GM21619 (cell line): ENCODE measurements around the gene LCN2.
"Not testable (repeated sequence)": the region's sequence is repeated elsewhere in the genome, so short reads cannot be mapped to it uniquely, and the experiment has no call there.

Source experiments
- ATAC-seq: cut with Tn5 transposase; IDR thresholded peaks from one replicate; pipeline ENCODE4 v1.9.1; 2021; ENCODE audit not compliant: unreplicated experiment

LCN2 gene

DNA sequence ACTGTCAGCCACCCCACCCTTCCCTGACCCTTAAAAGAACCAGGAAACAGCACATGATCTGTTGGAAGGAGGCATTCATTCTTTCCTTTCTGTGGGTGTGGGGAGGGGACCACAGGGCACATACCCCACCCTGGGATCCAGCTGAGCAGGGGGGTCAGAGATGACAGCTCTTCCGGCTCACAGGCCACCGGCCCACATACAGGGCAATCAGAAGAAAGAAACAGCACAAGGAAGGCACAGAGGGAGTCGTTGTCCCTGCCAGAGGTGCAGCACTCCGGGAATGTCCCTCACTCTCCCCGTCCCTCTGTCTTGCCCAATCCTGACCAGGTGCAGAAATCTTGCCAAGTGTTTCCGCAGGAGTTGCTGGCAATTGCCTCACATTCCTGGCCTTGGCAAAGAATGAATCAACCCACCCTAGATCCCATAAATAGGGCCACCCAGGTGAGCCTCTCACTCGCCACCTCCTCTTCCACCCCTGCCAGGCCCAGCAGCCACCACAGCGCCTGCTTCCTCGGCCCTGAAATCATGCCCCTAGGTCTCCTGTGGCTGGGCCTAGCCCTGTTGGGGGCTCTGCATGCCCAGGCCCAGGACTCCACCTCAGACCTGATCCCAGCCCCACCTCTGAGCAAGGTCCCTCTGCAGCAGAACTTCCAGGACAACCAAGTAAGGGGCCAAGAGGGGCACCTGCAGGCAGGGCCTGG, at the start of gene LCN2:
Gene LCN2, plus strand, starts transcription at position 453 of the 701 bp plus-strand sequence. Its CDS starts 73 bp downstream, at position 526.
- no peak for ATAC-seq

- no peak for ATAC-seq
Measured at GRCh38 chr9:128099932-128100491, 49.2 kb upstream of the LCN2 start.

DNA sequence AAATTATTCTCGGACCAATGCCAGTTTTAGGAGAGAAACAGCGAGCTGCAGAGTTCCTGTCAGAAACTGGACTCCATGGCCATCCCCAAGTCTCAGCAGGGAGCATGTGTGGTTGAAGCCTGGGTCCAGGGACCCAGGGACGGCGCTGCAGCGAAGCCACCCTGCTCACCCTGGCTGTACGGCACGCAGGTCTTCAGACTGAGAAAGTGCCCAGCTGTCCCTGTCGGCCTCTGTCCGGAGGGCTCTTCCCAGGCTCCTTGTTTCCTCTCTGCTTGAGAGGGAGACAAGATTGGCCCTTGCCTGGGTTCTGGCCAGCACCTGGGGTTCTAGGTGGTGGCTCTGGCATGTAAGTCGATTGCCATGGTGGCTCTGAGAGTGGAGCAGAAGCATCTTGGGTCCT, 48.7 kb upstream of the LCN2 start:
- no peak for ATAC-seq

DNA sequence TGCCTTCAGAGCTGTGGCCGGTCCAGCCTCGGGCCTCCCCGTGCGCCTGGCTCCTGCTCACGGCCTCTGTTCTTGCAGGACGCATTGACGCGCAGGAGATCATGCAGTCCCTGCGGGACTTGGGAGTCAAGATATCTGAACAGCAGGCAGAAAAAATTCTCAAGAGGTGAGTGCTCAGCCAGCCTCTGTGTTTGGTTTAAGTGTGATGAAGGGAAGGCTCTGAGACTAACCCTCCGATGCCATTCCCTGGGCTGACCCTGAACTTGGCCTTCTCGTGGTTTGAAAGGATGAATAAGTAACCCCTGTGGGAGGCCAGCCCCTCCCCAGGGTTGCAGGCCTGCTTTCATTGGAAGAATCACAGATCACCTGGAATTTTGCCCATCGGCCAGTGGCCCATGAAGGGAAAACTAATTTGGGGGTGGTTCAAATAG, 48.0 kb upstream of the LCN2 start:
- no peak for ATAC-seq

DNA sequence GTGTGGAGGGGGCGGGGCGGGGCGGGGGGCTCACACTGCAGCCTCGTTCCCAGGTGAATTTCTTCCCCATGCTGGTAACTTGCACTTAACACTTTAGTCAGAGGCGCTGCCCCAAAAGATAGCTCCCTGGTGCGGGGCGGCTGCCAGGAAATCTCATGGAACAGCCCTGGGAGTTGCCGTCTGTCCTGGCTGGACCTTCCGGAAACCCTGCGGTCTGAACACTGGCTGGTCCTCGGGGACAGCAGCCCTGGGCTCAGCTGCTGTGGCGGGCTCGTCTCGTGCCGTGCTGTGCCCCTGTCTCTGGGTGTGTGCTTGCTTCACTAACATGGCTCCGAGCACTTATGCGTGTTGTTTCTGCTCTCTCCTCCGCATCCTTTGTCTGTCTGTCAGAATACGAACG, 47.6 kb upstream of the LCN2 start:
- ATAC-seq, result no peak

GRCh38 chr9:128102196-128102595, 47.1 kb upstream of the LCN2 start:
- ATAC-seq, result no peak

- ATAC-seq, result no peak
Measured at GRCh38 chr9:128102861-128103588, 46.2 kb upstream of the LCN2 start.

GRCh38 chr9:128103589-128103962, 45.7 kb upstream of the LCN2 start:
- ATAC-seq, result no peak

- no peak for ATAC-seq
Measured at GRCh38 chr9:128104171-128104618, 45.1 kb upstream of the LCN2 start.

DNA sequence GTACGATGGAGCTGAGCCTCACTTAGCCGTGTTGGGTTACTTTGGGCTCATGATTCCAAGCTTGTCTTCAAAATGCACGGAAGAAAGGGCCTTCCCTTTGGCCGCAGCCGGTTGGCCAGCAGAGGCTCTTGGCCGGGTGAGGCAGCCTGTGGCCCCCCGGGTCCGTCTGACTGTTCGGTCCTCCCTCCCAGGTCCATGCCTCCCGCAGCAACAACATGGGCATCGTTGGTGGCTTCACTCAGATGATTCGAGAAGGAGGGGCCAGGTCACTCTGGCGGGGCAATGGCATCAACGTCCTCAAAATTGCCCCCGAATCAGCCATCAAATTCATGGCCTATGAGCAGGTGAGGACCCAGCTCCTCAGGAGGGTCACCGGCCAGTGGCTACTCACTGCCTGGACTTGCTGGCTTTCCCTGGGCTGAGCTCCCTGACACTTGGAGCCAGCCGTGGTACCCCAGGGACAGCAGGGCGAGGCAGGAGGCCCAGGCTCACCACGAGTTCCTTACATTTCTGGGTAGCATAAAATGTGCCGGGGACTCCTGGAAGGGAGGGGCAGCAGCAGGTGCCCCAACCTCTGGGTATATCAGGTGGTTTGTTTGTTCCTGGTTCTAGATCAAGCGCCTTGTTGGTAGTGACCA, 43.6 kb upstream of the LCN2 start:
- ATAC-seq, result no peak

DNA sequence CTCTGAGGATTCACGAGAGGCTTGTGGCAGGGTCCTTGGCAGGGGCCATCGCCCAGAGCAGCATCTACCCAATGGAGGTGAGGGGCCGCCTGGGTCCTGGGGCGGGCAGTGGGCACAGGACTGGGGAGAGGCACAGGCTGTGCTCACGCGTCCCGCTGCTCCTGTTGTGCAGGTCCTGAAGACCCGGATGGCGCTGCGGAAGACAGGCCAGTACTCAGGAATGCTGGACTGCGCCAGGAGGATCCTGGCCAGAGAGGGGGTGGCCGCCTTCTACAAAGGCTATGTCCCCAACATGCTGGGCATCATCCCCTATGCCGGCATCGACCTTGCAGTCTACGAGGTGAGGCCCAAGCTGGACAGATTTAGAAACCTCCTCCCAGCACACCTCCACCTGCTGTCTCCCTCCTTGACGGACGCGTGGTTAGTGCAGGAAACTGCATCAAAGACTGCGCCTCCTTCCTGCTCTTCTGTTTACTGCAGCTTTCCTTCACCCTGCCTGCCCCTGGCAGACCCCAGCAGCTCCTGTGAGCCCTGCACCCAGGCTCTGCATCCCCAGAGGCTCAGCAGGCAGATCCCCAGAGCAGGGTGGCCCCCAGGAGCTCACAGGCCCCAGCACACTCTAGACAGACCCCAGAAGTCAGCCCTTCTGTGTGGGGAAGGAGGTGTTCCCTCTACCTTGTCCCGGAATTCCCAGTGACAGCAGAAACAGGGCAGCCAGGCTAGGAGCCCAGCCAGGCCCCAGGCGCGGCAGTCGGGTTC, 42.9 kb upstream of the LCN2 start:
- no peak for ATAC-seq

GRCh38 chr9:128106940-128107467, 42.2 kb upstream of the LCN2 start:
- ATAC-seq, result no peak

DNA sequence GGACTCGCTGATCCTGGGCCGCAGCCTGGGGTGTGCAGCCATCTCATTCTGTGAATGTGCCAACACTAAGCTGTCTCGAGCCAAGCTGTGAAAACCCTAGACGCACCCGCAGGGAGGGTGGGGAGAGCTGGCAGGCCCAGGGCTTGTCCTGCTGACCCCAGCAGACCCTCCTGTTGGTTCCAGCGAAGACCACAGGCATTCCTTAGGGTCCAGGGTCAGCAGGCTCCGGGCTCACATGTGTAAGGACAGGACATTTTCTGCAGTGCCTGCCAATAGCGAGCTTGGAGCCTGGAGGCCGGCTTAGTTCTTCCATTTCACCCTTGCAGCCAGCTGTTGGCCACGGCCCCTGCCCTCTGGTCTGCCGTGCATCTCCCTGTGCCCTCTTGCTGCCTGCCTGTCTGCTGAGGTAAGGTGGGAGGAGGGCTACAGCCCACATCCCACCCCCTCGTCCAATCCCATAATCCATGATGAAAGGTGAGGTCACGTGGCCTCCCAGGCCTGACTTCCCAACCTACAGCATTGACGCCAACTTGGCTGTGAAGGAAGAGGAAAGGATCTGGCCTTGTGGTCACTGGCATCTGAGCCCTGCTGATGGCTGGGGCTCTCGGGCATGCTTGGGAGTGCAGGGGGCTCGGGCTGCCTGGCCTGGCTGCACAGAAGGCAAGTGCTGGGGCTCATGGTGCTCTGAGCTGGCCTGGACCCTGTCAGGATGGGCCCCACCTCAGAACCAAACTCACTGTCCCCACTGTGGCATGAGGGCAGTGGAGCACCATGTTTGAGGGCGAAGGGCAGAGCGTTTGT, 41.6 kb upstream of the LCN2 start:
- no peak for ATAC-seq

DNA sequence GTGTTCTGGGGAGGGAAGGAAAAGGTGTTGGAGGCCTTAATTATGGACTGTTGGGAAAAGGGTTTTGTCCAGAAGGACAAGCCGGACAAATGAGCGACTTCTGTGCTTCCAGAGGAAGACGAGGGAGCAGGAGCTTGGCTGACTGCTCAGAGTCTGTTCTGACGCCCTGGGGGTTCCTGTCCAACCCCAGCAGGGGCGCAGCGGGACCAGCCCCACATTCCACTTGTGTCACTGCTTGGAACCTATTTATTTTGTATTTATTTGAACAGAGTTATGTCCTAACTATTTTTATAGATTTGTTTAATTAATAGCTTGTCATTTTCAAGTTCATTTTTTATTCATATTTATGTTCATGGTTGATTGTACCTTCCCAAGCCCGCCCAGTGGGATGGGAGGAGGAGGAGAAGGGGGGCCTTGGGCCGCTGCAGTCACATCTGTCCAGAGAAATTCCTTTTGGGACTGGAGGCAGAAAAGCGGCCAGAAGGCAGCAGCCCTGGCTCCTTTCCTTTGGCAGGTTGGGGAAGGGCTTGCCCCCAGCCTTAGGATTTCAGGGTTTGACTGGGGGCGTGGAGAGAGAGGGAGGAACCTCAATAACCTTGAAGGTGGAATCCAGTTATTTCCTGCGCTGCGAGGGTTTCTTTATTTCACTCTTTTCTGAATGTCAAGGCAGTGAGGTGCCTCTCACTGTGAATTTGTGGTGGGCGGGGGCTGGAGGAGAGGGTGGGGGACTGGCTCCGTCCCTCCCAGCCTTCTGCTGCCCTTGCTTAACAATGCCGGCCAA, 40.8 kb upstream of the LCN2 start:
- no peak for ATAC-seq

GRCh38 chr9:128109050-128109709, 40.1 kb upstream of the LCN2 start:
- ATAC-seq, result no peak

- ATAC-seq, result not testable (repeated sequence)
Measured at GRCh38 chr9:128111726-128112125, 37.5 kb upstream of the LCN2 start.

DNA sequence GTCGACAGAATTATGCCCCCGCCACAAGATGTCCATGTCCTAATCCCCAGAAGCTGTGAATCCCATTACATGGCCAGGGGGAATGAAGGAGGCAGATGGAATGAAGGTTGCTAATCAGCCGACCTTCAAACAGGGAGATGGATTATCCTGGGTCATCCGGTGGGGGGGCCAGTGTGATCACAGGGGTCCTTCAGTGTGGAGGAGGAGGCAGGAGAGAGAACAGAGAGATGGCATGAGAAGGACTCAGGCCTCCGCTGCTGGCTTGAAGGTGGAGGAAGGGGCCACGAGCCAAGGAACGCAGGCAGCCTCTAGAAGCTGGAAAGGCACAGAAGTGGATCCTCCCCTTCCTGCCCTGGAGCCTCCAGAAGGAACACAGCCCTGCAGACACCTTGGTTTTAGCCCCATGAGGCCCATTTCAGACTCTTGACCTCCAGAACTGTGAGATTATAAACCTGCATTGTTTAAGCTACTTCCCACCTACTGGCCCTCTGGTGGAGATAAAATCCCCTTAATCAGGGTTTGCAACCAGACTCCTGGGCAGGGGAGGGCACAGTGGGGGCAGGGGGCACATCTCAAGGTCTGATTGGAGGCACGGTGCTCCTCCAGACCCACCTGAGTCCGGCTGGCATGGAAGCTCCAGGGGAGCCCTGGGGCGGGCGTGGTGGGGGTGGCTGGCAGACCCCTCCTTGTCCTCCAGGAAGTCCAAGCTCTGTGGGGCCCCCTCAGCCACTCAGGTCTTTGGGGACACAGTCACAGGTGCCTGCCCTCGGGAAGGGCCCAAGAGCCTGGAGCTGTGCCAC, 35.5 kb upstream of the LCN2 start:
- ATAC-seq, result no peak
